Spinal cord (tissue), 10 donors: ENCODE measurements around the gene KPNB1. TPM values are rescaled to one million over a fixed set of nuclear protein-coding genes. Genes with fewer than 3 reads are reported as not detected.

Source experiments
- DNase-seq, 6 donors: peaks; one replicate each; pipeline versions ENCODE4 v3.0.0 to v3.0.0-alpha.2; 2013 to 2015; ENCODE audit warnings: low spot score in 6 of 6, low read depth in 4 of 6
- H3K27ac ChIP-seq: one replicate; pipeline ENCODE4 v1.5.1; 2013; ENCODE audit warnings: low read depth, low read length, control low read depth
- H3K27me3 ChIP-seq: one replicate; pipeline ENCODE4 v1.6.1; 2013; ENCODE audit warnings: low read length; ENCODE audit not compliant: control insufficient read depth, insufficient read depth
- H3K36me3 ChIP-seq: one replicate; pipeline ENCODE4 v1.6.1; 2013; ENCODE audit warnings: low read length; ENCODE audit not compliant: control insufficient read depth, insufficient read depth
- H3K4me1 ChIP-seq: one replicate; pipeline ENCODE4 v1.6.1; 2013; ENCODE audit warnings: low read length; ENCODE audit not compliant: control insufficient read depth, insufficient read depth
- H3K4me3 ChIP-seq: one replicate; pipeline ENCODE4 v1.5.1; 2013; ENCODE audit warnings: low read depth, low read length, control low read depth
- H3K9me3 ChIP-seq: one replicate; pipeline ENCODE4 v1.6.1; 2013; ENCODE audit warnings: low read length; ENCODE audit not compliant: control insufficient read depth, insufficient read depth
- WGBS: methylation state at CpG from one replicate; pipeline ENCODE4 v1.1.5; 2013; ENCODE audit warnings: missing lambda C conversion rate; ENCODE audit not compliant: insufficient coverage; 5-methylcytosine and 5-hydroxymethylcytosine counted together
- polyA plus RNA-seq, 2 donors: library from polyadenylated mRNA; unstranded; fragments of 120-200 nt; gene quantifications; one replicate each; pipeline ENCODE4 v1.2.1, GENCODE V29; 2013; ENCODE audit not compliant: insufficient read length in 2 of 2
- total RNA-seq, 2 donors: library from RNA; depleted of rRNA in 1 of 2; stranded (reverse); fragments of 120-200 nt in 1 of 2; fragments of >200 nt in 1 of 2; gene quantifications; one replicate each; pipeline versions ENCODE4 v1.2.3 to v1.2.4, GENCODE V29; 2013 to 2014
- donor health status: healthy.

Gene KPNB1
- total and polyA plus RNA-seq, 4 donors: 152 to 185 (median 165) TPM

- DNase-seq: no peak
- peaks cover 37% of the 10 kb centered on the region for H3K36me3 ChIP-seq
- no CpG with 5 or more reads among the region's 4 CpGs for WGBS
- no peaks in the 10 kb centered on the region for H3K27me3 ChIP-seq
- no peak overlapping the region for H3K4me3 ChIP-seq
- H3K27ac ChIP-seq: no peak overlapping the region
- no peaks in the 10 kb centered on the region for H3K9me3 ChIP-seq
- H3K4me1 ChIP-seq: peaks cover 4% of the 10 kb centered on the region
Observed at GRCh38 chr17:47684535-47685193, 34.9 kb downstream of the KPNB1 start.

DNA sequence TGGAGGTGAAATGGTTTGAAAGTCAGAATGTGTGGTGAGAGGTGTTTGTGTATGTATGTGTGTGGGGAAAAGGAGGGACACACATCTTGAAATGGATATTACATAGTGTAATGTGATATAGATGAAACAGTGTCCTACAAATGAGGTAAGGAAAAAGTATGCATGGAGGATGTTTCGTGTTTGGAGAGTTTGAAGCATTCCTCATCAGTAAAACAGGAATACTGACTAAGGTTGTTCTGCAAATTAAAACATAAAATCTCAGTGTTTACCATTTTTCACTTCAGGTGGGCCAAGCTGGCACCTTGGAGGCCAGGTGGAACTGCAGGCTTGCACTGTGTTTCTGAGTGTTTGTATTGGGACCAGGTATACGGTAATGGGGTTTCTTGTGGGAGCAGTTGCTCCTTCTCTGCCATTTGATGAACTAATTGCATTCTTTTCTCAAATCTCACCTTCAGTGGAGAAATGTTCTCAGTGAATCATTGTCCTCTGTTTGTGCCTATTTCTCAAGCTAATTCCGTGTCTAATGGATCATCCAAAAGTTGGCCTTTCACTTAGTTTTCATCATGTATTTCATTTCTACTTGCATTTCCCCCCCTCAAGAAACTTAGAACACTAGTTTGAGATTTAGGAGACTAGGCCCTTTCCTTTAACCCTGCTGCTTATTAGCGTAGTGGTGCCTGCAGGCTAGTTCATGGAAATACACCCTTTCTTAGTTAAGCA, 36.0 kb downstream of the KPNB1 start:
- peaks cover 4% of the 10 kb centered on the region for H3K4me1 ChIP-seq
- H3K36me3 ChIP-seq: peaks cover 27% of the 10 kb centered on the region
- H3K4me3 ChIP-seq: no peak overlapping the region
- no peaks in the 10 kb centered on the region for H3K9me3 ChIP-seq
- no peak for DNase-seq
- WGBS: 80% methylated on average over 1 of the region's 4 CpGs
- no peaks in the 10 kb centered on the region for H3K27me3 ChIP-seq
- H3K27ac ChIP-seq: no peak overlapping the region

DNA sequence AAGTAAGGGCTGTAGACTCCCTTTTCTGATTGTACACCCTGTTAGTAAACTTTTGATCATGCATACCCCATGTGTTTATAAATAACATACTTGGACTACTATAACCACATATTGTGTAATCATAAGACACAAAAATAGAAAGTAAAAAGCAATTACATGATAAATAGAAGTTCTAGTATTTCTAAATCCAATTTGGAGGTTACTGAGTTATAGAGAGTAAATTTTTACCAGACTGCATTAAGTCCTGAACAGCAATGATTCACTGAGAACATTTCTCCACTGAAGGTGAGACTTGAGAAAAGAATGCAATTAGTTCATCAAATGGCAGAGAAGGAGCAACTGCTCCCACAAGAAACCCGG, 36.5 kb downstream of the KPNB1 start:
- Histone ChIP-seq H3K36me3 (peaks cover 23% of the 10 kb centered on the region), H3K4me3 (no peak overlapping the region), H3K9me3 (no peaks in the 10 kb centered on the region), H3K27ac (no peak overlapping the region), H3K27me3 (no peaks in the 10 kb centered on the region), H3K4me1 (peaks cover 4% of the 10 kb centered on the region)
- WGBS: no CpG with 5 or more reads among the region's 1 CpG
- DNase-seq: no peak

GRCh38 chr17:47686664-47687327, 37.1 kb downstream of the KPNB1 start:
- Histone ChIP-seq H3K4me3 (no peak overlapping the region), H3K36me3 (peaks cover 18% of the 10 kb centered on the region), H3K9me3 (no peaks in the 10 kb centered on the region), H3K27me3 (no peaks in the 10 kb centered on the region), H3K4me1 (peaks cover 4% of the 10 kb centered on the region), H3K27ac (no peak overlapping the region)
- 92% methylated on average over 5 of the region's 7 CpGs for WGBS
- DNase-seq: no peak

DNA sequence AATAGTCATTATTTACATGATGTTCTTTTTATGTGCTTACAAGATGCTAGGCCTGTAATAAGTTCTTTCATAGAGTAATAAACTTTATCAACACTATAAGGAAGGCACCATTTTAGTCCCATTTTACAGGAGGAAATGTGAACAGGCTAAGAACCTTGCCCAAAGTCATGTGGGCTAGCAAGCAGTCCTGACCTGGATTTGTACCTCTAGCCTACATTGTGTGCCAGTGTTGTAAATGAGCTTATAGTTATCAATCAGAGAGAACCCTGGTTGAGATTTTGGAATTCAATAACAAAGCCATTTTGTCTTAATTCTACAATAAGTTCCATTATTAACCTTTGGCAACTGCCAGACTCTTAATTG, 37.6 kb downstream of the KPNB1 start:
- Histone ChIP-seq H3K27me3 (no peaks in the 10 kb centered on the region), H3K9me3 (no peaks in the 10 kb centered on the region), H3K27ac (no peak overlapping the region), H3K4me3 (no peak overlapping the region), H3K36me3 (peaks cover 13% of the 10 kb centered on the region), H3K4me1 (peaks cover 4% of the 10 kb centered on the region)
- no peak for DNase-seq

DNA sequence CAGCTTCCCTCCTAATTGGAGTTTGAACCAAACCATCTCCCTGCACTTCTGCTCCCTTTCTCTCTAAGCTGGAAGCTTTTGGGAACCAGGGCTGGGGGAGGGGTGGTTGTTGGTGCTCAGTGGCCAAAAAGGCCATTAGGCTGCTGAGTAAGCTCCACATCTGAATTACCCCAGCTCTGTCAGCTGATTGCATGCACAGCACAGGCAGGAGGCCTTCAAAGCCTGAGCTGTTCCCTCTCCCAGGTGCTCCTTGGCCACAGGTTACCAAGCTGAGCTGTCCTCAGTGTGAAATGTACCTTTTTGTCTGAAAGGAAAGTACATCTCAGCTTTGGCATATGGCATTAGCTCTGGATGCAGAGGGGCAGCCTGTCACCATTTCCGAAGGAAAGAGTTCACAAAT, 38.0 kb downstream of the KPNB1 start:
- Histone ChIP-seq H3K27ac (no peak overlapping the region), H3K9me3 (no peaks in the 10 kb centered on the region), H3K36me3 (peaks cover 8% of the 10 kb centered on the region), H3K27me3 (no peaks in the 10 kb centered on the region), H3K4me3 (no peak overlapping the region), H3K4me1 (peaks cover 5% of the 10 kb centered on the region)
- 75% methylated on average over 1 of the region's 1 CpG for WGBS
- no peak for DNase-seq

DNA sequence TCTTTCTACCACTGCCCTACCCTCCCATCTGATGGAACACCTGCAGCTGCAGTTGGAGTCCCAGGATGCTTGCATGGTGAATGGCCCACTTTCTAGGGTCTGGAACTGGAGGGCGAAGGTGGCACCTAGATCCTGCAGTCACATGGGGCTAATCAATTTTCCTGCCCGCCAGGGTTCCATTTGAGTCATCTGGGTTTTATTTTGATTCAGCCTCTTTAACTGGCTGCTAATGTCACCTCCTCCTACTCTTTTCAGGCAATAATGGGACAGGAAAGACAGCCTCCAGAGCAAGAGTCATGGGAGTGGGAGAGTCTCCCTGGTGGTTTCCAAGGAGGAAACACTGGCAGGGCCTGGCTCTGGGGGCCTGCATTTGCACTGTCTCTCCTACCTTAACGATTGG, 40.4 kb downstream of the KPNB1 start:
- H3K27ac ChIP-seq: no peak overlapping the region
- H3K27me3 ChIP-seq: no peaks in the 10 kb centered on the region
- H3K36me3 ChIP-seq: peaks cover 5% of the 10 kb centered on the region
- no peaks in the 10 kb centered on the region for H3K9me3 ChIP-seq
- WGBS: 71% methylated on average over 3 of the region's 3 CpGs
- no peak overlapping the region for H3K4me3 ChIP-seq
- no peak for DNase-seq
- H3K4me1 ChIP-seq: peaks cover 16% of the 10 kb centered on the region

DNA sequence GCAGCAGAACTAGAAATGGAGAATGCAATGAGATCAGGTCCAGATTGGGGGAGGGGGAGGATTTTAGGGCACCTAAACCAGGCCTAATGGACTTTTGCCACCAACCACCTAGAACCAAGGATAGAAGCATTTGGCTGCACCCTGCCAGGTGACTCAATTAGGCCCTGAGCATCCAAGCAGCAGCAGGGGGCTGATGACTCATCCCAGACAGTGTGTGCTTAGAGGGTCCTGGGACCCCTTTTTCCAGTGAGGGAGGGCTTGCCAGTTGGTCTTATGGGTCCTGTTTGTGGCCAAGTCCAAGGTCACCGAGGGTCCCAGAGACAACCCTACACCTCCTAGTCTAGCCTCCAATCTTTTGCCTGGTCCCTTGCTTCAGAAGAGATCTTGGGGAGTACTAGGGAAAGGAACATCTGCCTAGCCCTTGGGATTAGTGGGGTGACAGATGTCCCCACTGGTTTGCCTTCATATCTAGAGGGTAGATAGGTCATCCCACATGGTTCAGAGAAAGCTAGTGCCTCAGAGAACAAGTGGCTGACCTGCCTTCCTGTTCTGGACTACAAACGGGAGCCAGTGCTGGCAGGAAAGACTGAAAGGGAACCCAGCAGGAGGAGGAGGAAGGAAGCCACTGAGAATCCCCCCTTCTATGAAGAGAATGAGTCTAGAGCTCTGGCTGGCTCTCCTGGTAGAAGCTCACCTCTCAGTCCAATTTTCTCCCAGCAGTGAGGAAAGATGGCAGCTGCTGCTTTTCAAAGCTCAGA, 42.6 kb downstream of the KPNB1 start:
- Histone ChIP-seq H3K4me1 (peaks cover 35% of the 10 kb centered on the region), H3K27me3 (no peaks in the 10 kb centered on the region), H3K36me3 (peaks cover 23% of the 10 kb centered on the region), H3K9me3 (no peaks in the 10 kb centered on the region), H3K4me3 (no peak overlapping the region), H3K27ac (no peak overlapping the region)
- WGBS: no CpG with 5 or more reads among the region's 2 CpGs
- no peak for DNase-seq

DNA sequence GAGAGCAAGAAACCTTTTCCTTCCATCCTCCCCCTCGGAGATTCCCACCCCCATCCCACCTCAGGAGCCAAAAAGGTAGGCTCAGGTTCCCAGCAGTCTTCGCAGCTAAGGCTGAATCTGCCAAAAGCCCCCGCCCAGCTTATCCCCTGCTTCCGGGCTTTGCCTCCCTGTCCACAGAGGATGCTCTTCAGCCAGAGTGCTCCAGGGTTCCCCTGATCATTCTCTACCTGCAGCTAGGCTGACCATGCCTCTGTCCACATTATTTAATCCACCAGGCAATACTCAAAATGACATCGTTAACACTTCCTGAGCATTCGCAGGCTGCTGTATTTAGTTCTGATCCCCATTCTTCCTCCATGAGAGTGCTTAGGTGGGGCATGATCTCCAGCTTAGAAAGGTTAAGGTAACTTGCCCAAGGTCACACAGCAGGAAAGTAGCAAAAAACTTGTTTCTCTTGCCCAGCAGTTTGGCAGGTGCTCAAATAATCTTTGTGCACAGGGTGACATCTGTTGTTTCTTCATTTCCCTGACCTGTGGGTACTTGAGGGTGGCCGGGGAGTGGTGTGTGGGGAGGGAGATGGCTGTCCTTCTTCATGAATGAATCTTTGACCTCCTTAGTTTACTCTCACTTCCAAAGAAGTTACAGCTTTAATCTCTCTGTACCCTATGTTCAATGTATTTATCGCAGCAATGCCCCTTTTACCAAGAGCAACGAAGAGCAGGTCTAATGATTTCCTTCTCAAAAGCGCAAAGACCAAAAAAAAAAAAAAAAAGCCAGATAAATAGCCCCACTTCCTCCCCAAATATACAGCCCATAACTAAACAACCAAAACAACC, 43.4 kb downstream of the KPNB1 start:
- no peak for DNase-seq
- no peaks in the 10 kb centered on the region for H3K27me3 ChIP-seq
- H3K4me3 ChIP-seq: peak overlapping the region; percentile 72
- H3K27ac ChIP-seq: peak overlapping the region; percentile 54
- H3K4me1 ChIP-seq: peaks cover 30% of the 10 kb centered on the region
- peaks cover 24% of the 10 kb centered on the region for H3K36me3 ChIP-seq
- WGBS: 17% methylated on average over 7 of the region's 10 CpGs
- H3K9me3 ChIP-seq: no peaks in the 10 kb centered on the region
